HG02973 (cell line): ENCODE results near the gene AFF4.
A peak's percentile ranks its signal among the peaks of the same experiment; 100 is the strongest.
"Not testable (repeated sequence)": the region's sequence is repeated elsewhere in the genome, so short reads cannot be mapped to it uniquely, and the experiment has no call there.

Experiments
- ATAC-seq: cut with Tn5 transposase; IDR thresholded peaks from one replicate; pipeline ENCODE4 v1.9.1; 2021; ENCODE audit warnings: moderate library complexity; ENCODE audit not compliant: unreplicated experiment

The AFF4 gene

DNA sequence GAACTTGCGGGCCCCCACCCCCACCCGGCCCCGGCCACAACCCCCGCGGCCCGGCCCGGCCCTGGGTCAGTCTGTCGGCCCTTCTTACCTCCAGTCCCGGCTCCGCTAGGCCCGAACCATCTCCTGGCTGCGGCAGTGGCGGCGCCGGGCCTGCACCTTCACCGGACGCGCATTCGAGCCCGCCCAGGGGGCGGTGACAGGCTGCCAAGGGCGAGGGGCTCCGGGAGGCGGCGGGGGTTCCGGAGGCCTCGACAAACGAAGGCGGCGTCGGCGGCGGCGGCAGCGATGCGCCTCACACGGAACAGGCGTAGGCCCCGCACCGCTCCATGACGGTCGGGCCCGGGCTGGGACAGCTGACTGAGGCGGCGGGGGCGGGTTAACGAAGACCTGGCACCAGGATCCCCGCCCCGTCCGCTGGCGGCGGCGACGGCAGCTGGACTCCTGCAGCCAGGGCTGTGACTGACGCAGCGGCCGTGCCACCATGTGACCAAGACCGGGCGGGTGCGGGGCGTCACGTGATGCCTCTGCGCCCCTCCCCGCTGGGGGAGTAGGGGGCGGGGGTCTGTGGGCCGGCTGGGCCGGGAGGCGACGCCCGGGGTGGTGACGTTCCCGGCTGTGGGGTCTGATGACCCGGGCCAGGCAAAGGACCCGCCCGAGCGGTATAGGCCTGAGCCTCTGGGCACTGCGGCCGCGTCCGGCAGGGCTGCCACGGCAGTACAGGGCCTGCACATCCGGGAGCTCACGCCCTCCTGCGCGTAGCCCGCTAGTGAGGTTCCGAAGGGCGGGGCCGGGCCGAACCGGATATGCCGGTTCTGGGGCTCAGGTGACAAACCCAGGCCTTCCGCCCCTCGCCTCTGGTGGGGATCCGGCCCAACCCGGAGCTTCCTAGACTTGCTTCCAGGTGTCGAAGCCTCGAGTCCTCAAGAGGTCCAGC is at the start of gene AFF4:
Gene AFF4, minus strand, starts transcription at position 464 of the 934 bp plus-strand sequence. CDS start 26,445 bp downstream, outside the sequence.
- ATAC-seq = peak; percentile 93

DNA sequence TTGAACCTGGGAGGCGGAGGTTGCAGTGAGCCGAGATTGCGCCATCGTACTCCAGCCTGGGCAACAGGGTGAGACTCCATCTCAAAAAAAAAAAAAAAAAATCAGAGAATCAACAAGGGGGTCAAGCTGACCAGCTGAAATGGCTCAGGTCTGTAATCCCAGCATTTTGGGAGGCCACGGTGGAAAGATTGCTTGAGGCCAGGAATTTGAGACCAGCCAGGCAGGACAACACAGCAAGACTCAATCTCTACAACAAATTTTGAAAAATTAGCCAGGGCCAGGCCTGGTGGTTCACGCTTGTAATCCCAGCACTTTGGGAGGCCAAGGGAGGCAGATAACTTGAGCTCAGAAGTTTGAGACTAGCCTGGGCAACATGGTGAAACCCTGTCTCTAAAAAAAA is 45.0 kb upstream of the AFF4 start:
- ATAC-seq = not testable (repeated sequence)

- ATAC-seq = no peak
These were observed 43.2 kb upstream of the AFF4 start for GRCh38 chr5:133006653-133007052.

GRCh38 chr5:132999246-132999645 is 35.8 kb upstream of the AFF4 start:
- ATAC-seq = no peak

DNA sequence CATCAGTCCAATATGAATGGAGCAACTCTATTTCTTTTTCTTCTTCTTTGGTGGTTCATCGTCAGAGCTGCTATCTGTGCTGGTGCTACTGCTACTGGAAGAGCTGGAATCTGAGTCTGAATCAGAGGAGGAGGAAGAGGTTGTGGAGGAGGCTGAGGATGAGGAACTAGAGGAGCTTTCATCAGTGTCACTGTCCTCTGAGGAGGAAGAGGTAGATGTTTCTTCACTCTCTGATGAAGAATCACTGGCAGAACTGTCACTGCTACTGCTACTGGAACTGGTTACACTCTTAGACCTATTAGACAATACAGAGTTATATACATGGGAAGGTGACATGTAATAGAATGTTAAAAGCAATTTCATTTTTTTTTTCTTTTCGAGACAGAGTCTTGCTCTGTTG is 35.1 kb upstream of the AFF4 start:
- no peak for ATAC-seq

DNA sequence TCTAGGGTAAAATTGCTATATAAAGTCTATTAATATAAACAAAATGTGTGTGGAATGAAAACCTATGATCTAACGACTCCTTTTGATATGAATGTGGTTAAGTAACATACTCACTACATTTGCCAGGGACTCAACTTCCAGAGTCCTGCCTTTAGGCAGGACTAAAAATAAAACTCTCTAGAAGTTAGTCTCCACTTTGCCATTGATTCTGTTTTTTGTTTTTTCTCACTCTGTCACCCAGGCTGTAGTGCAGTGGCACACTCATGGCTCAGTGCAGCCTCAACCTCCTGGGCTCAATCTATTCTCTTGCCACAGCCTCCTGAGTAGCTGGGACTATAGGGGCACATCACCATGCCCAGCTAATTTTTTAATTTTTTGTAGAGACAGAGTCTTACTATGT is 32.9 kb upstream of the AFF4 start:
- no peak for ATAC-seq

DNA sequence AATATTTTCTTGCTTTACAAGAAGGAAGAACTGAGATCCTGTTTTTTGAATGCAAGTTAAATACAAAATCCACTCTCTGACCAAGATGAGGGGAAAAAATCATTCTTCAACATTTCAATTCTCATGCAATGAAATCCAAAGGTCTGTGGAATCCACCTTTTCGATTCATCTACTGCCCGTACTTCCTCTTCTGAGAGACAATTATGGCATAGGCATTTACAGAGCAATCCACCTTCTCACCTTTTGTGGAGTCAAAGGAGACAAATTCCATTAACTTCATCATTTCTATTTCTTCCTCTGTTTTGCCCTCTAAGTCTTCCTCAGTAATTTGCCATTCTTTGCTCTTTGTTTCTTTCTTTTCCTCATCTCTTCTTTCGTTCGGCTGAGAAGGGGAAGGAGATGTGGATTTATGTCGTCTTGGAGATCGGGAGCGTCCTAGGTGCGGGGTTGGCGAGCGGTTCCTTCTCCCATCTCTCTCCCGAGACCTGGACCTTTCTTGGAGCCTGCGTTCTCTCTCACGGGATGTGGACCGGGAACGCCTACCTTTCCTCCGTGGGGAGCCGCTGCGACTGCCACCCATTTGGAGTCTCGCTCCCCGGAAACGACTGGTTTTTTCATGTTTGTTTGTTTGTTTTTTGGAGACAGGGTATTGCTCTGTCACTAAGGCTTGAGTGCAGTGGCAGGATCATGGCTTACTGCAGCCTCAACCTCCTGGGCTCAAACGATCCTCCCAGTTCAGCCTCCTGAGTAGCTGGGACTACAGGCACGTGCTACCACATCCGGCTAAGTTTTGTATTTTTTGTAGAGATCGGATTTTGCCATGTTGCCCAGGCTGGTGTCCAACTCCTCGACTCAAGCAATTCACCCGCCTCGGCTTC is 24.3 kb upstream of the AFF4 start:
- no peak for ATAC-seq

DNA sequence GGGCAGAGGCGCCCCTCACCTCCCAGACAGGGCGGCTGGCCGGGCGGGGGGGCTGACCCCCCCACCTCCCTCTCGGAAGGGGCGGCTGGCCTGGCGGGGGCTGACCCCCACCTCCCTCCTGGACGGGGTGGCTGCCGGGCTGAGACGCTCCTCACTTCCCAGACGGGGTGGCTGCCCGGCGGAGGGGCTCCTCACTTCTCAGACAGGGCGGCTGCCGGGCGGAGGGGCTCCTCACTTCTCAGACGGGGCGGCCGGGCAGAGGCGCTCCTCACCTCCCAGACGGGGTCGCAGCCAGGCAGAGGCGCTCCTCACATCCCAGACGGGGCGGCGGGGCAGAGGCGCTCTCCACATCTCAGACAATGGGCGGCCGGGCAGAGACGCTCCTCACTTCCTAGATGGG is 19.5 kb upstream of the AFF4 start:
- ATAC-seq = not testable (repeated sequence)

GRCh38 chr5:132981288-132981687 is 17.9 kb upstream of the AFF4 start:
- no peak for ATAC-seq

DNA sequence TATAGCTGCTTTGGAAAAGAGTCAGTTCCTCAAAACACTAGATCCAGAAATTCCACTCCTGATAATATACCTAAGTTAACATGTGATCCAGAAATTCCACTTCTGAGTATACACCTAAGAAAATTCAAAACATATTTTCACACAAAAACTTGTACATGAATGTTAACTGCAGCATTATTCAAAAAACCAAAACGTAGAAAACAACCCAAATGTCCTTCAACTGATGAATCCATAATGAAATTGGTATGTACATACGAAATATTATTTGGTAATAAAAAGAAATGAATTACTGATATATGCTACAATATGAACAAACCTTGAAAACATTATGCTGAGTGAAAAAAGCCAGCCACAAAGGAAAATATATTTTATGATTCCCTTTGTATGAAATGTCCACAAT is 16.5 kb upstream of the AFF4 start:
- ATAC-seq = no peak

- ATAC-seq = no peak
These were observed 16.0 kb upstream of the AFF4 start for GRCh38 chr5:132979367-132979940.

DNA sequence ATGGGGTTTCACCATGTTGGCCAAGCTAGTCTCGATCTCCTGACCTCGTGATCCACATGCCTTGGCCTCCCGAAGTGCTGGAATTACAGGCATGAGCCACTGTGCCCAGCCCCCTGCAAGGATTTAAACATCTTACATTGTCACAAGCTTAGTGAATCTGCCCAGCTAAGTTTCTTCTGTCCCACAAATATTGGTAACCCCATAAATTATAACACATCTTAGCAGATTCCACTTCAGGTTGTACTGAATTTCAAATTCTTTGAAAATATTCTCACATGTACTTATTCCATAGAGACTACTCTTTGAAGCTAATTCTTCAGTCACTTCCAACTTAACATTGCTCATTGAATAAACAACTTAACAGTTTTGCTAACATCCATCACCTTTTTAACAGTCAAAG is 13.4 kb upstream of the AFF4 start:
- ATAC-seq = no peak

- not testable (repeated sequence) for ATAC-seq
These were observed 9.0 kb upstream of the AFF4 start for GRCh38 chr5:132972436-132972828.

DNA sequence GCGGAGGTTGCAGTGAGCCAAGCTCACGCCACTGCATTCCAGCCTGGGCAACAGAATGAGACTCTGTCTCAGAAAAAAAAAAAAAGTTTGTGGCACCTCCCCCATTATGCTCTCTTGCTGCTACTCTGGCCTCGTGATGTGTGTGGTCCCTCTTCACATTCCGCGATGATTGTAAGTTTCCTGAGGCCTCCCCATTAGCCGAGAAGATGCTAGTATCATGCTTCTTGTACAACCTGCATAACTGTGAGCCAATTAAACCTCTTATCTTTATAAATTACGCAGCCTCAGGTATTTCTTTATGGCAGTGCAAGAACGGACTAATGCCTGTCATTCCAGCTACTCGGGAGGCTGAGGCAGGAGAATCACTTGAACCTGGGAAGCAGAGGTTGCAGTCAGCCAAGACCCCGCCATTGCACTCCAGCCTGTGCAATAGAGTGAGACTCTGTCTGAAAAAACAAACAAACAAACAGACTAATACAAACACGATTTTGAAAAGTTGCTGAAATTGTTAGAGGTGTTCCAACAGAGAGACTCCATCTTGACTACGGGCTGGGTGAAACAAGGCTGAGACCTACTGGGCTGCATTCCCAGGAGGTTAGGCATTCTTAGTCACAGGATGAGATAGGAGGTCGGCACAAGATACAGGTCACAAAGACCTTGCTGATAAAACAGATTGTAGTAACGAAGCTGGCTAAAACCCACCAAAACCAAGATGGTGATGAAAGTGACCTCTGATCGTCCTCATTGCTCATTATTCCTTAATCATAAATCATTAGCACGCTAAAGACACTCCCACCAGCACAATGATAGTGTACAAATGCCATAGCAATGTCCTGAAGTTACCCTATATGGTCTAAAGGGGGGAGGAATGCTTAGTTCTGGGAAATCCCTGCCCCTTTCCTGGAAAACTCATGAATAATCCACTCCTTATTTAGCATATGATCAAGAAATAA is 8.3 kb upstream of the AFF4 start:
- no peak for ATAC-seq

DNA sequence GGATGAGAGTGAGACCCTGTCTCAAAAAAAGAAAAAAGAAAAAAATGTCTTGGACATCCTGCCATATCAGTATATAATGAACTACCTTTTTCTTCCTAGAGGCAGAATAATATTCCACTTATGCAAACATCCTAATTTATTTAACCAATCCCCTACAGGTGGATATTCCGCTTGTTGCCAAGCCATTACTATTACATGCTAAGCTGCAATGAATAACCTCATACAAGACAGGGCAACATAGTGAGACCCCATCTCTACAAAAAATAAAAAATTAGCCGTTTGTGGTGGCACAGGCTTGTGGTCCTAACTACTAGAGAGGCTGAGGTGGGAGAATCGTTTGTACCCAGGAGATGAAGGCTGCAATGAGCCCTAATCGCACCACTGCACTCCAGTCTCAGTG is 1.7 kb upstream of the AFF4 start:
- ATAC-seq = no peak

DNA sequence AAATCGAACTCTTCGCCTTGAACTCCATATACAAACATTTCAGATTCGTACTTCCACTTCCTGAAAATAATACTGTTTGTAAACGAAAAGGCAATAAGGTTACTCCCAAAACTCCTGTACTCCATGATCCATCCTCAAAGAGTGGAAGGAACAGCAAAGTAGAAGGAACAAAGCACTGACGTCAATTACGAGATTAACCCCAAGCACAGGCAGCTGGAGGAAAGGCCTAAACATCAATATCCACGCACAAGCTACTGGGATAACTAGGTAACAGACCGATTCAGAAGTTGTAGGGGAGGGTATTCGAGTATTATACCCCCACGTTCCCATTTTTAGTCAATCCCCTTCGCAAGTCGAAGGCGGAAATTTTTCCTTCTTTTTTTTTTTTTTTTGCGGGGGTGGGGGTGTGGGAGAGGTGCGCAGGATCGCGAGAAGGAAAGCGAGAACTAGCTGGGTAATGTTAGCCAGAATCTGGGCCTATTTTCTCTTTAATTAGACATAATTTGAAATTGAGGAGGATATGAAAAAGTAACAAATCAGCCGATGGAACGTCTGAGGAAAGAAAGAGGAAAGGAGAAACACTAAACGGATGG is 909 bp downstream of the AFF4 start:
- no peak for ATAC-seq

GRCh38 chr5:132961887-132962286 is 1.5 kb downstream of the AFF4 start:
- ATAC-seq = no peak

GRCh38 chr5:132961123-132961815 is 2.2 kb downstream of the AFF4 start:
- ATAC-seq = not testable (repeated sequence)

- ATAC-seq = not testable (repeated sequence)
These were observed 7.2 kb downstream of the AFF4 start for GRCh38 chr5:132956166-132956799.
